HG03045 (cell line): ENCODE measurements around the gene RNF151.
A peak's percentile ranks its signal among the peaks of the same experiment; 100 is the strongest.
"Not testable (repeated sequence)": the region's sequence is repeated elsewhere in the genome, so short reads cannot be mapped to it uniquely, and the experiment has no call there.

Experiments used
- ATAC-seq: cut with Tn5 transposase; IDR thresholded peaks from one replicate; pipeline ENCODE4 v1.9.1; 2021; ENCODE audit warnings: mild to moderate bottlenecking, moderate library complexity; ENCODE audit not compliant: unreplicated experiment

The RNF151 gene

GRCh38 chr16:1958715-1959268 is 7.9 kb upstream of the RNF151 start:
- no peak for ATAC-seq

GRCh38 chr16:1959269-1960039 is 7.2 kb upstream of the RNF151 start, which contains the start of gene NDUFB10:
Gene NDUFB10, plus strand, starts transcription at chr16:1959538. Its CDS starts 87 bp downstream, at chr16:1959625.
- ATAC-seq = peak; percentile 71

- no peak for ATAC-seq
These were observed 5.7 kb upstream of the RNF151 start for GRCh38 chr16:1960665-1961630.

- ATAC-seq = no peak
These were observed 5.0 kb upstream of the RNF151 start for GRCh38 chr16:1961651-1962067.

GRCh38 chr16:1962161-1963153 is 4.2 kb upstream of the RNF151 start:
- not testable (repeated sequence) for ATAC-seq

- peak; percentile 5 for ATAC-seq
These were observed 2.7 kb upstream of the RNF151 start for GRCh38 chr16:1963806-1964505.

- peak; percentile 78 for ATAC-seq
These were observed 1.9 kb upstream of the RNF151 start, which contains the start of gene RPS2 for GRCh38 chr16:1964506-1965395. Gene RPS2, minus strand, starts transcription at chr16:1964826. Its CDS starts 201 bp downstream, at chr16:1964625.

- ATAC-seq = no peak
These were observed 1.2 kb upstream of the RNF151 start for GRCh38 chr16:1965396-1966001.

- no peak for ATAC-seq
These were observed 1.7 kb downstream of the RNF151 start for GRCh38 chr16:1968146-1968953.

- ATAC-seq = peak; percentile 74
These were observed 5.3 kb downstream of the RNF151 start, which contains the start of gene TBL3 for GRCh38 chr16:1971796-1972489. Gene TBL3, plus strand, starts transcription at chr16:1972053. Its CDS starts 112 bp downstream, at chr16:1972165.

GRCh38 chr16:1972490-1972877 is 5.8 kb downstream of the RNF151 start:
- no peak for ATAC-seq

GRCh38 chr16:1973461-1974156 is 7.0 kb downstream of the RNF151 start:
- ATAC-seq = no peak

- no peak for ATAC-seq
These were observed 7.8 kb downstream of the RNF151 start for GRCh38 chr16:1974157-1975070.

- no peak for ATAC-seq
These were observed 9.0 kb downstream of the RNF151 start for GRCh38 chr16:1975432-1976215.
